Upper lobe of right lung (tissue), 1 donor: ENCODE measurements around the gene CDC42EP2. TPM values are rescaled to one million over a fixed set of nuclear protein-coding genes. Genes with fewer than 3 reads are reported as not detected.

Experiments
- ATAC-seq: fragments of 200-7000 bp; cut with Tn5 transposase; one replicate; pipeline ENCODE4 v1.9.1; 2020; ENCODE audit warnings: mild to moderate bottlenecking, moderate library complexity
- DNase-seq: peaks from one replicate; pipeline ENCODE4 v3.0.0-alpha.2; 2020
- H3K27ac ChIP-seq: fragments of 200-600 bp; one replicate; pipeline ENCODE4 v1.8.0; 2022
- H3K27me3 ChIP-seq: fragments of 200-600 bp; one replicate; pipeline ENCODE4 v1.8.0; 2022; ENCODE audit warnings: mild to moderate bottlenecking
- H3K36me3 ChIP-seq: fragments of 200-600 bp; one replicate; pipeline ENCODE4 v1.8.0; 2022
- H3K4me1 ChIP-seq: fragments of 200-600 bp; one replicate; pipeline ENCODE4 v1.8.0; 2022
- H3K4me3 ChIP-seq: fragments of 200-600 bp; one replicate; pipeline ENCODE4 v1.8.0; 2022; ENCODE audit warnings: mild to moderate bottlenecking
- H3K9me3 ChIP-seq: fragments of 200-600 bp; one replicate; pipeline ENCODE4 v1.8.0; 2022
- CTCF ChIP-seq: fragments of 200-600 bp; IDR thresholded peaks from one replicate; pipeline ENCODE4 v1.8.0; 2022; ENCODE audit warnings: antibody characterized with exemption
- intact Hi-C: fragments of 100-400 bp; cut with DNase I; formaldehyde crosslinking; loops from one replicate; pipeline ENCODE4 v1.11.0; 2022
- total RNA-seq: library from RNA; stranded (reverse); fragmentation: NEBNext Ultra II Directional; extraction: Animal tissue kit (Norgen Biotek cat#: 25700); gene quantifications from one replicate; pipeline ENCODE4 v1.2.1, GENCODE V29; 2021
- donor health status: DM: no; HTN: yes; CAD: no; lungs with severe emphysema.

CDC42EP2 gene
- total RNA-seq, 1 donor from 2014 or later, result 27.5 TPM

GRCh38 chr11:65356394-65356972 lies 41.8 kb downstream of the CDC42EP2 start:
- DNase-seq, result no peak
- H3K9me3 ChIP-seq, result no peaks in the 10 kb centered on the region
- H3K27me3 ChIP-seq, result peaks cover 8% of the 10 kb centered on the region
- peaks cover 17% of the 10 kb centered on the region for H3K4me1 ChIP-seq
- peaks cover 15% of the 10 kb centered on the region for H3K36me3 ChIP-seq
- intact Hi-C loops, result no loop called here
- no peak for TF ChIP-seq CTCF
- ATAC-seq, result no peak
- H3K4me3 ChIP-seq, result no peak overlapping the region
- no peak overlapping the region for H3K27ac ChIP-seq

GRCh38 chr11:65357856-65358356 lies 43.2 kb downstream of the CDC42EP2 start:
- peaks cover 8% of the 10 kb centered on the region for H3K27me3 ChIP-seq
- H3K27ac ChIP-seq, result no peak overlapping the region
- DNase-seq (peak; percentile 71), ATAC-seq (peak; percentile 13)
- peaks cover under 1% of the 10 kb centered on the region for H3K36me3 ChIP-seq
- H3K4me1 ChIP-seq, result peaks cover 19% of the 10 kb centered on the region
- H3K9me3 ChIP-seq, result no peaks in the 10 kb centered on the region
- no peak overlapping the region for H3K4me3 ChIP-seq
- no peak for TF ChIP-seq CTCF
- intact Hi-C loops, result no loop called here

- Histone ChIP-seq H3K27me3 (no peaks in the 10 kb centered on the region), H3K9me3 (no peaks in the 10 kb centered on the region), H3K36me3 (no peaks in the 10 kb centered on the region), H3K4me3 (no peak overlapping the region), H3K4me1 (peaks cover 9% of the 10 kb centered on the region), H3K27ac (peak overlapping the region; percentile 42)
- DNase-seq (no peak), ATAC-seq (peak; percentile 41)
- intact Hi-C loops, result no loop called here
- no peak for TF ChIP-seq CTCF
Measured at GRCh38 chr11:65362320-65362931, 47.8 kb downstream of the CDC42EP2 start.

- Histone ChIP-seq H3K4me3 (no peak overlapping the region), H3K27ac (peak overlapping the region; percentile 42), H3K9me3 (no peaks in the 10 kb centered on the region), H3K4me1 (peaks cover 9% of the 10 kb centered on the region), H3K27me3 (no peaks in the 10 kb centered on the region), H3K36me3 (no peaks in the 10 kb centered on the region)
- no peak for TF ChIP-seq CTCF
- intact Hi-C loops, result no loop called here
- ATAC-seq (no peak), DNase-seq (no peak)
Measured at GRCh38 chr11:65362966-65363365, 48.3 kb downstream of the CDC42EP2 start.

- Histone ChIP-seq H3K27ac (no peak overlapping the region), H3K27me3 (no peaks in the 10 kb centered on the region), H3K4me3 (no peak overlapping the region), H3K4me1 (peaks cover 9% of the 10 kb centered on the region), H3K36me3 (no peaks in the 10 kb centered on the region), H3K9me3 (no peaks in the 10 kb centered on the region)
- intact Hi-C loops, result no loop called here
- no peak for DNase-seq
- ATAC-seq, result no peak
- TF ChIP-seq CTCF, result no peak
Measured at GRCh38 chr11:65363770-65364169, 49.1 kb downstream of the CDC42EP2 start.
